ENCODE measurements around the gene SBF2.

GRCh38 chr11:9947231-9947864 is 346.7 kb downstream of the SBF2 start:
- TF ChIP-seq CTCF (IDR thresholded peaks at IDR 0.05) (no peak), POLR2AphosphoS5 (IDR thresholded peaks at IDR 0.05) (no peak), POLR2A (IDR thresholded peaks at IDR 0.05) (no peak)
